Right atrium auricular region (tissue), 2 donors: ENCODE data around the gene ABO. TPM values are rescaled to one million over a fixed set of nuclear protein-coding genes. Genes with fewer than 3 reads are reported as not detected.
"Not testable (repeated sequence)": the region's sequence is repeated elsewhere in the genome, so short reads cannot be mapped to it uniquely, and the experiment has no call there.

Experiments used
- DNase-seq: peaks from one replicate; pipeline ENCODE4 v3.0.0-alpha.2; 2019; ENCODE audit warnings: low spot score
- H3K27ac ChIP-seq, 2 donors: fragments of 200-600 bp; sonication (generic); 1 replicate in 1 of 2; 2 replicates in 1 of 2; pipeline ENCODE4 v1.5.1; 2016 to 2019
- H3K27me3 ChIP-seq, 2 donors: fragments of 200-600 bp; sonication (generic); one replicate each; pipeline versions ENCODE4 v1.5.1 to v1.6.0; 2017 to 2019
- H3K36me3 ChIP-seq: fragments of 200-600 bp; sonication (generic); one replicate; pipeline ENCODE4 v1.5.1; 2016
- H3K4me1 ChIP-seq, 2 donors: fragments of 200-600 bp; sonication (generic); one replicate each; pipeline versions ENCODE4 v1.5.1 to v1.6.0; 2017 to 2019
- H3K4me3 ChIP-seq, 2 donors: fragments of 200-600 bp; sonication (generic); 1 replicate in 1 of 2; 2 replicates in 1 of 2; pipeline ENCODE4 v1.5.1; 2017 to 2019; ENCODE audit warnings: mild to moderate bottlenecking in 1 of 2, moderate library complexity in 1 of 2
- H3K9me3 ChIP-seq, 2 donors: fragments of 200-600 bp; sonication (generic); one replicate each; pipeline ENCODE4 v1.5.1; 2019
- total RNA-seq, 2 donors: library from RNA; depleted of rRNA; stranded (reverse); fragments of >200 nt; gene quantifications; one replicate each; pipeline ENCODE4 v1.1.0, GENCODE V29; 2016
- TF ChIP-seq, protein P1 (sequence below), 2 donors: fragments of 200-600 bp; sonication (generic); IDR thresholded peaks; one replicate each; pipeline ENCODE4 v1.5.1; 2019; ENCODE audit warnings: antibody characterized with exemption in 2 of 2

Gene ABO
- total RNA-seq, 2 donors from 2014 or later, result 1.1 to 2.5 TPM

DNA sequence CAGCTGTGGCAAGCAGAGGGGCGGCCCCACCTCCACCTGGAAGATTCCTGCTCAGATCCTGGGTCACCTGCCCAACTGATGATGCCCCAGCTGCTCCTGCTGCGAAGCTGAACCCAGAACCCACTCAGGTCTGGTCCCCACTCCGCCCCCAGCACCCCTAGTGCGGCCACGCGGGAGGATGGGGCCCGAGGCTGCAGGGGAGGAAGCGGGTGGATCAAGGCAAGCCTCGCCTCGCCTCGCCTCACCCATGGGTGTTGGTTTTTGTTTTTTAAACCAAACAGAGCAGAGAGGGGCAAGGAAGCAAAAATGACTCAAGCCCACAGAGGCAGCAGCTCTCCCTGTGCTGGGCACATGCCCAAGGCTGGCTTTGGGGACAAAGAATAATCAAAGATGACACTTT lies 23.2 kb downstream of the ABO start:
- peaks cover 0 to 9% of the 10 kb centered on the region in 2 donors for H3K4me1 ChIP-seq

DNA sequence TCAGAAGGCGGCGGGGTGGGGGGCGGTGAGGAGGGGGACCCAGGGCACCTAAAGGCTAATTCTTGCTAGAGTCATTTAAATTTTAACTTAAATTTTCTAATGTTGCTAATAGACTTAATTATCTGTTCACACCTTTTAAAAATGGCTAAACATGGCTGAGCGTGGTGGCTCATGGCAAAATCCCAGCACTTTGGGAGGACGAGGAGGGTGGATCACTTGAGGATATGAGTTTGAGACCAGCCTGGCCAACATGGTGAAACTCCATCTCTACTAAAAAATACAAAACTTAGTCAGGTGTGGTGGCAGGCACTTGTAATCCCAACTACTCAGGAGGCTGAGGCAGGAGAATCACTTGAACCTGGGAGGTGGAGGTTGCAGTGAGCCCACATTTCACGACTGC lies 23.8 kb downstream of the ABO start:
- H3K36me3 ChIP-seq, H3K9me3 ChIP-seq, H3K4me3 ChIP-seq, H3K27me3 ChIP-seq, DNase-seq, H3K4me1 ChIP-seq, H3K27ac ChIP-seq: not testable (repeated sequence)

More for the DNA sequence above, 23.2 kb downstream of the ABO start:
- H3K27me3 ChIP-seq, result no peaks in the 10 kb centered on the region
- TF ChIP-seq, protein P1, sequence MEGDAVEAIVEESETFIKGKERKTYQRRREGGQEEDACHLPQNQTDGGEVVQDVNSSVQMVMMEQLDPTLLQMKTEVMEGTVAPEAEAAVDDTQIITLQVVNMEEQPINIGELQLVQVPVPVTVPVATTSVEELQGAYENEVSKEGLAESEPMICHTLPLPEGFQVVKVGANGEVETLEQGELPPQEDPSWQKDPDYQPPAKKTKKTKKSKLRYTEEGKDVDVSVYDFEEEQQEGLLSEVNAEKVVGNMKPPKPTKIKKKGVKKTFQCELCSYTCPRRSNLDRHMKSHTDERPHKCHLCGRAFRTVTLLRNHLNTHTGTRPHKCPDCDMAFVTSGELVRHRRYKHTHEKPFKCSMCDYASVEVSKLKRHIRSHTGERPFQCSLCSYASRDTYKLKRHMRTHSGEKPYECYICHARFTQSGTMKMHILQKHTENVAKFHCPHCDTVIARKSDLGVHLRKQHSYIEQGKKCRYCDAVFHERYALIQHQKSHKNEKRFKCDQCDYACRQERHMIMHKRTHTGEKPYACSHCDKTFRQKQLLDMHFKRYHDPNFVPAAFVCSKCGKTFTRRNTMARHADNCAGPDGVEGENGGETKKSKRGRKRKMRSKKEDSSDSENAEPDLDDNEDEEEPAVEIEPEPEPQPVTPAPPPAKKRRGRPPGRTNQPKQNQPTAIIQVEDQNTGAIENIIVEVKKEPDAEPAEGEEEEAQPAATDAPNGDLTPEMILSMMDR (IDR thresholded peaks at IDR 0.05), result no peak
- no peaks in the 10 kb centered on the region for H3K9me3 ChIP-seq
- no peak for DNase-seq
- peak overlapping the region in 1 of 2 donors; percentile 11 for H3K4me3 ChIP-seq
- H3K27ac ChIP-seq, result peak overlapping the region in 1 of 2 donors; percentile 12
- no peaks in the 10 kb centered on the region for H3K36me3 ChIP-seq

DNA sequence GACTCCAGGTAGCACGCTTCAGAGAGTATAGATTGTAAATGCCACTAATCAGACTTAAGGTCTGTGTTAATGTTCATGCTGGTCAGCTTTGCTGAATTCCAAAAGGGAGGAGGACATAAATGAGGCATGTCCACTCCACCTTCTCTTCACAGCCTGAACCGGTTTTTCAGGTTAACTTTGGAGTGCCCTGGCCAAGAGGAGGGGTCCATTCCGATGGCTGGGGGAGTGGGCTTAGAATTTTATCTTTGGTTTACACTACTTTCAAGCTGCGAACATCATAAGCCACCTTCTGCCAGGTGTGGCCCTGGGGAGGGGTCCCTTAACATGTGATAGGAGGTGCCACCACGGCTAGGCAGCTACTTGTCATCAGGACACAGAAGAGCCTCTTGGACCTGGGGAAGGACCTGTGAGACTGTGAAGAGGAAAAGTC lies 24.2 kb downstream of the ABO start:
- H3K27me3 ChIP-seq, result no peaks in the 10 kb centered on the region
- H3K9me3 ChIP-seq, result no peaks in the 10 kb centered on the region
- no peaks in the 10 kb centered on the region for H3K36me3 ChIP-seq
- peaks cover 0 to 4% of the 10 kb centered on the region in 2 donors for H3K4me1 ChIP-seq
- no peak overlapping the region for H3K27ac ChIP-seq
- H3K4me3 ChIP-seq, result no peak overlapping the region
- no peak for DNase-seq
- TF ChIP-seq, protein P1 (IDR thresholded peaks at IDR 0.05), result no peak

DNA sequence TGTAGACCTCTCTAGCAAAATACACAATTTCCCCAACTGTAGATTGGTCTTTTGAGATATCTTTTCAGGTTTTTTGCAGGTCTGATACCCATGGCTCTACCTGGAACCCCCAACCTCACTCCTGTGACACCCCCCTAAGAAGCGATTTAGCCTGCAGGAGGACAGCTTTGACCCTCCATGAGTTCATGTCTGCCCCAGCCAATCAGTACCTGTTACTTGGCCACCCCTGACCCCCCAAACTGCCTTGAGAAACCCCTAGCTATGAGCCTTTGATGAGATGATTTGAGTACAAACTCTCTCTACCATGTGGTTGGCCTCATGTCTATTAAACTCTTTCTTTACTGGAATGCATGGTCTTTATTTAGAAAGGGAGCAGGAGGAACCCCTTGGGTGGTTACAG lies 25.7 kb downstream of the ABO start:
- no peaks in the 10 kb centered on the region for H3K36me3 ChIP-seq
- H3K4me3 ChIP-seq, result no peak overlapping the region
- H3K9me3 ChIP-seq, result no peaks in the 10 kb centered on the region
- TF ChIP-seq, protein P1 (IDR thresholded peaks at IDR 0.05), result no peak
- DNase-seq, result no peak
- no peak overlapping the region for H3K27ac ChIP-seq
- peaks cover 0 to 4% of the 10 kb centered on the region in 2 donors for H3K4me1 ChIP-seq
- no peaks in the 10 kb centered on the region for H3K27me3 ChIP-seq

DNA sequence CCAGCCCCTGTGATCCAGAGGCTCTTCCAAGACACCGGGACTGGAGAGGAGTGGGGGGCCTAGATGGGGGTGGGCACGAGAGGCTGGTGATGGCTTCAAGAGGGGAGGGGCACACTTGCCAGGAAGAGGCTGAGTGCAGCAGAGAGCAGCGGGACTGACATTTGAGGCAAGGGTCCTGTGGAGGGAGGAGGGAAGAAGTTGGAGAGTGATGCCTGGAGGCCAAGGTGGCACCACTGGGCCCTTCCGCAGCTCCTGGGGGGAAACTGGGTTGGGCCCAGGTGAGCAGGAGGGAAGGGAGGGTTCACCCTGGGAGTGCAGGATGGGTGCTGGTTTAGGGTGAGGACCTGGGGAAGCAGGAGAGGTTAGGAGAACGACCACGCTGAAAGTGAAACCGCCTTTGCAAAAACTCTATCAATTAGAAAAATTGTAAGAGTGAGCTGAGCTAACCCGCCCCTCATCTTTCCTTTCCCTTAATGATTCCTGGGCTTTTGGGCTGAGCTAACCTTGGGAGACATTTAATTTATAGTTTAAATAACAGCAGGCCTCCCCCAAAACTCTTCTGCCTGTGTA lies 26.2 kb downstream of the ABO start:
- no peaks in the 10 kb centered on the region for H3K27me3 ChIP-seq
- no peak for DNase-seq
- H3K36me3 ChIP-seq, result no peaks in the 10 kb centered on the region

DNA sequence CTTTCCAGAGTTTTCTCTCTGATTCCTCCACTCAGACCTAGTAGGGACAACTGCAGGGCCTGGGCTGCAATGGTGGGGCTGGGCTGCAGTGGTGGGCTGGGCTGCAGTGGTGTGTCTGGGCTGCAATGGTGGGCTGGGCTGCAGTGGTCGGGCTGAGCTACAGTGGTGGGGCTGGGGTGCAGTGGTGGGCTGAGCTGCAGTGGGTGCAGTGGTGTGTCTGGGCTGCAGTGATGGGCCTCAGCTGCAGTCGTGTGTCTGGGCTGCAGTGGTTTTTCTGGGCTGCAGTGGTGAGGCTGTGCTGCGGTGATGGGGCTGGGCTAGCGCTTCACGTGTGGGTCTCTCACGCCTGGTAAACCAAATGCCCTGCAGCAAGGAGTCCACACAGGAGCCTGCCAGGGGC lies 27.4 kb downstream of the ABO start:
- Histone ChIP-seq H3K4me1 (peaks cover 0 to 4% of the 10 kb centered on the region in 2 donors), H3K27me3 (no peaks in the 10 kb centered on the region), H3K36me3 (no peaks in the 10 kb centered on the region), H3K9me3 (no peaks in the 10 kb centered on the region), H3K4me3 (no peak overlapping the region), H3K27ac (no peak overlapping the region)
- no peak for DNase-seq
- TF ChIP-seq, protein P1 (IDR thresholded peaks at IDR 0.05), result no peak

More for the DNA sequence above, 26.2 kb downstream of the ABO start:
- Histone ChIP-seq H3K27ac (no peak overlapping the region), H3K4me3 (no peak overlapping the region), H3K4me1 (peaks cover 0 to 4% of the 10 kb centered on the region in 2 donors), H3K9me3 (no peaks in the 10 kb centered on the region)
- TF ChIP-seq, protein P1 (IDR thresholded peaks at IDR 0.05), result no peak
